K562 (cell line): ENCODE data around the gene AGO3. TPM values are rescaled to one million over a fixed set of nuclear protein-coding genes. Genes with fewer than 3 reads are reported as not detected.

Experiments
- ATAC-seq: fragments of 200-7000 bp; cut with Tn5 transposase; 3 replicates; pipeline ENCODE4 v1.9.1; 2020; ENCODE audit warnings: moderate library complexity
- BruUV-seq: library from RNA; stranded (reverse); fragments of 400-500 nt; replicated peaks from 2 replicates; lab custom pipeline; 2021; lab: Mats Ljungman, UMichigan
- CTCF ChIA-PET: fragments of 300-600 bp; formaldehyde crosslinking; extraction: SDS; loops from one replicate; lab custom pipeline; 2021; ENCODE audit warnings: low intra/inter-chr PET ratio; lab: Yijun Ruan, JAX
- POLR2A ChIA-PET: fragments of 300-600, 350-650 bp; sonication (Branson Sonifier 250); formaldehyde crosslinking; extraction: SDS; loops from one replicate; lab custom pipeline; 2021; ENCODE audit warnings: antibody characterized with exemption, inconsistent platforms; lab: Yijun Ruan, JAX
- DNase-seq, 4 experiments: peaks; one replicate each; pipeline versions ENCODE4 v3.0.0 to v3.0.0-alpha.2; 2011 to 2018; ENCODE audit warnings: low spot score in 3 of 4, mixed read lengths in 3 of 4; ENCODE audit errors: extremely low read depth in 1 of 4
- FAIRE-seq: peaks from 2 replicates; lab custom pipeline; 2011; peaks lifted over from hg19 to GRCh38; lab: Jason Lieb, UNC
- H2AFZ ChIP-seq: 2 replicates; pipeline ENCODE4 v1.6.0; 2011; ENCODE audit warnings: low read depth, low read length, control low read depth, inconsistent platforms
- H3K27ac ChIP-seq: fragments of 200-600 bp; 3 replicates; pipeline ENCODE4 v1.8.0; 2011; ENCODE audit warnings: low read depth, mild to moderate bottlenecking, control low read depth, inconsistent platforms, low read length, moderate library complexity, mixed read lengths; ENCODE audit errors: extremely low read depth
- H3K27me3 ChIP-seq, 2 experiments: fragments of 300-600 bp in 1 of 2; 2 replicates in 1 of 2; 3 replicates in 1 of 2; pipeline versions ENCODE4 v1.6.0 to v1.8.0; 2011; ENCODE audit warnings: inconsistent platforms in 2 of 2, low read length in 2 of 2, mild to moderate bottlenecking in 1 of 2, mixed read lengths in 1 of 2, moderate library complexity in 1 of 2; ENCODE audit not compliant: control insufficient read depth in 2 of 2, insufficient read depth in 2 of 2
- H3K36me3 ChIP-seq: fragments of 300-600 bp; 3 replicates; pipeline ENCODE4 v1.8.0; 2011; ENCODE audit warnings: mild to moderate bottlenecking, low read length, inconsistent platforms; ENCODE audit not compliant: control insufficient read depth, insufficient read depth
- H3K4me1 ChIP-seq, 2 experiments: fragments of 200-600 bp in 1 of 2; replicated peaks in 1 of 2; 2 replicates in 1 of 2; 3 replicates in 1 of 2; pipeline versions ENCODE4 v1.5.1 to v1.8.0; 2011; ENCODE audit warnings: inconsistent platforms in 2 of 2, low read length in 2 of 2, mild to moderate bottlenecking in 1 of 2, mixed read lengths in 1 of 2, moderate library complexity in 1 of 2; ENCODE audit not compliant: control insufficient read depth in 2 of 2, insufficient read depth in 2 of 2
- H3K4me2 ChIP-seq: 2 replicates; pipeline ENCODE4 v1.6.1; 2011; ENCODE audit warnings: low read length, control low read depth, inconsistent platforms, mixed read lengths; ENCODE audit not compliant: insufficient read depth
- H3K4me3 ChIP-seq: fragments of 200-600 bp; sonication (generic), shearing (Covaris generic); 2 replicates; pipeline ENCODE4 v1.5.1; 2016; ENCODE audit warnings: control low read depth, inconsistent platforms
- H3K79me2 ChIP-seq: fragments of 200-600 bp; 3 replicates; pipeline ENCODE4 v1.8.0; 2011; ENCODE audit warnings: low read length, inconsistent platforms; ENCODE audit not compliant: control insufficient read depth, insufficient read depth
- H3K9ac ChIP-seq, 2 experiments: 2 replicates each; pipeline versions ENCODE4 v1.6.0 to v1.6.1; 2011; ENCODE audit warnings: low read depth in 2 of 2, low read length in 2 of 2, control low read depth in 1 of 2, inconsistent platforms in 1 of 2, mild to moderate bottlenecking in 1 of 2, mixed read lengths in 1 of 2; ENCODE audit not compliant: insufficient read depth in 1 of 2
- H3K9me1 ChIP-seq: one replicate; pipeline ENCODE4 v1.6.0; 2011; ENCODE audit warnings: inconsistent platforms, mild to moderate bottlenecking, low read length, moderate library complexity; ENCODE audit not compliant: control insufficient read depth, insufficient read depth
- H3K9me3 ChIP-seq: replicated peaks from 2 replicates; pipeline ENCODE4 v1.5.1; 2011; ENCODE audit warnings: low read depth, low read length, inconsistent platforms; ENCODE audit not compliant: control insufficient read depth, insufficient read depth
- H4K20me1 ChIP-seq: replicated peaks from 2 replicates; pipeline ENCODE4 v1.6.1; 2011; ENCODE audit warnings: low read length, inconsistent platforms, mixed read lengths; ENCODE audit not compliant: control insufficient read depth, insufficient read depth
- BRF2 ChIP-seq: IDR thresholded peaks from 3 replicates; pipeline ENCODE4 v1.6.1; 2011; ENCODE audit warnings: borderline replicate concordance, mild to moderate bottlenecking; ENCODE audit not compliant: insufficient read length, insufficient read depth
- CTCF ChIP-seq, 3 experiments: IDR thresholded peaks in 2 of 3; conservative IDR thresholded peaks in 1 of 3; 2 replicates each; pipeline ENCODE4 v1.5.1; 2011 to 2012; ENCODE audit warnings: low read length in 3 of 3, mild to moderate bottlenecking in 3 of 3, control low read depth in 2 of 3, improper control_type of control experiment in 1 of 3, inconsistent platforms in 1 of 3, low read depth in 1 of 3, mixed read lengths in 1 of 3, moderate library complexity in 1 of 3; ENCODE audit not compliant: insufficient read depth in 2 of 3
- HSF4 ChIP-seq: fragments of 250-450 bp; sonication (Bioruptor Pico); IDR thresholded peaks from 2 replicates; pipeline ENCODE4 v2.1.2; 2022; ENCODE audit warnings: mild to moderate bottlenecking, moderate library complexity, borderline replicate concordance
- MCM2 ChIP-seq: fragments of 450-650 bp; IDR thresholded peaks from 2 replicates; pipeline ENCODE4 v1.6.1; 2017; ENCODE audit warnings: low read depth, mild to moderate bottlenecking
- MYC ChIP-seq, 2 experiments: fragments of 250-450 bp in 1 of 2; sonication (Bioruptor Pico) in 1 of 2; IDR thresholded peaks; 2 replicates each; pipeline versions ENCODE4 v1.5.1 to v1.6.1; 2012 to 2021; ENCODE audit warnings: low read depth in 2 of 2, borderline replicate concordance in 1 of 2, improper control_type of control experiment in 1 of 2, low read length in 1 of 2, mild to moderate bottlenecking in 1 of 2, moderate library complexity in 1 of 2
- RBFOX2 ChIP-seq: fragments of 200-400 bp; formaldehyde crosslinking; IDR thresholded peaks from 2 replicates; pipeline ENCODE4 v1.6.1; 2017; ENCODE audit warnings: low read depth, mild to moderate bottlenecking, low read length, moderate library complexity
- TCF15 ChIP-seq: fragments of 250-450 bp; sonication (Bioruptor Pico); IDR thresholded peaks from 2 replicates; pipeline ENCODE4 v1.8.0; 2022; ENCODE audit warnings: moderate library complexity, mild to moderate bottlenecking, inconsistent platforms
- USF2 ChIP-seq: sonication (generic); formaldehyde crosslinking; IDR thresholded peaks from 2 replicates; pipeline ENCODE4 v1.5.0; 2020; ENCODE audit warnings: missing genetic modification reagents
- XRCC3 ChIP-seq: fragments of 450-650 bp; IDR thresholded peaks from 2 replicates; pipeline ENCODE4 v1.6.1; 2017; ENCODE audit warnings: mild to moderate bottlenecking, moderate library complexity
- ZFPM2 ChIP-seq: fragments of 250-450 bp; sonication (Bioruptor Pico); IDR thresholded peaks from 2 replicates; pipeline ENCODE4 v1.5.1; 2022; ENCODE audit warnings: mild to moderate bottlenecking
- ZNF23 ChIP-seq: fragments of 250-450 bp; sonication (Bioruptor Pico); IDR thresholded peaks from 2 replicates; pipeline ENCODE4 v1.4.0; 2020; ENCODE audit warnings: mild to moderate bottlenecking
- WGBS: fragments of 100-300 bp; shearing (Covaris generic); methylation state at CpG from one replicate; pipeline ENCODE4 v1.1.6; 2016; ENCODE audit warnings: low coverage, mixed read lengths; ENCODE audit not compliant: insufficient coverage; ENCODE audit errors: missing lambda C conversion rate; 5-methylcytosine and 5-hydroxymethylcytosine counted together
- in situ Hi-C: fragments of 300-500 bp; cut with MboI; formaldehyde crosslinking; loops from 4 replicates; pipeline ENCODE4 v1.15.0; 2018; ENCODE audit warnings: inconsistent platforms, mixed read lengths
- intact Hi-C: fragments of 100-400 bp; cut with micrococcal nuclease; formaldehyde crosslinking; loops from 2 replicates; pipeline ENCODE4 v1.14.2; 2022
- polyA plus RNA-seq, 8 experiments: library from polyadenylated mRNA; depleted of rRNA in 4 of 8; stranded (reverse) in 5 of 8; unstranded in 3 of 8; fragments of >200 nt; fragmentation: Nextera tagmentation in 2 of 8; fragmentation: Illumina TruSeq in 1 of 8; extraction: Ambion mirVana in 2 of 8; extraction: Trizol in 1 of 8; gene quantifications; 2 replicates each; pipeline versions ENCODE4 v1.2.1 to v1.2.3, GENCODE V29; 2011 to 2014; ENCODE audit warnings: inconsistent platforms in 1 of 8, missing spikeins in 1 of 8
- total RNA-seq, 7 experiments: library from RNA; depleted of rRNA in 6 of 7; stranded (reverse); fragments of >200 nt in 6 of 7; fragmentation: Illumina TruSeq in 2 of 7; extraction: Trizol in 2 of 7; gene quantifications; 2 replicates each; pipeline versions ENCODE4 v1.2.1 to v1.2.3, GENCODE V29; 2011 to 2021; ENCODE audit warnings: low replicate concordance in 1 of 7

The AGO3 gene
- total and polyA plus RNA-seq, 9 of the 15 experiments (the other 6 are each of a cell fraction or from before 2014, with no cell fraction given), result 4.5 to 41.5 (median 22.7) TPM

DNA sequence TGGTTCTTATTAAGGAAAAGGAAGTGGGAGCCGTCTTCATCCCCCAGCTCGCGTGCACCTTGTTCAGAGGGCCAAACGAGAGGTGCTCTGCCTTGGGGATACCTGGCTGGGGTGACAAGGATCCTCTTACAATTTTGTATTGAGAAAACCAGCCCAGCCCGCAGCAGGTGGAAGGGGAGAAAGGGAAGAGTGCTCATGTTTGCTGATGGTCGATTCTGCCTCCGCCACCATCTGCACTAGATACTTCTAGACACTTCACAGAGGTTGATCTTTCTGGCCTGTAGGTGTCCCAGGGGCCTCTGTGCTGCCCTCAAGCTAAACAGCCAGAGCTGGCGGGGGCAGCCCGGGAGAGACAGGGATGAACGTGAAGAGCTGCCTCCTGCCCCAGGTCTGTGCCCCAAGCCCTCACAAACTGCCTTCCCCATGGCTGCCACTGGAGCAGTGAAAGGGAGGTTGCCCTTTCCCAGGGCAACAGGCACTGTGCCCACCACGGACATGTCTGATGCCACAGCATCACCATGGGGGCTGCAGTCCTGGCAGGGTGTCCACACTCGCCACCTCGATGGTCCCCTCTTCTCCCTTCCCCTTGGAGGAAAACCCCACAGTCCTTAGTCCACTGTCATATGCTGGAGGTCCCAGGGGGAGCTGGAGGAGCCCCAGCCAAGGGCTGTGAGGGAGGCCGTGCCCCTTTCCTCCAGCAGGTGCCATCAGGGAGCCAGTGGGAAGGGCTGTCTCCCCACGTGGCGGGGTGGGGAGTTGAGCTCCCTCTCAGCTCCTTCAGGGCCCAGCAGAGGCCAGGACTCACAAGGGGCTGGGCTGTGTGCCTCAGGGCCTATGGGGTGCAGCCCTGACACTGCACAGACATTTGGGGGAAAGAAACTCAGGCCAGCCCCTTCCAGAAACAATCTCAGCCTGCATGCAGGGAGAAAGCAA lies 165.9 kb downstream of the AGO3 start (continued):
- TF ChIP-seq MYC (IDR thresholded peaks at IDR 0.05; ENCODE audit: low read depth, low read length) (0 out of 2 replicates have a peak, but pooled peaks have one; percentile 43), MYC (CRISPR knock-in tag; IDR thresholded peaks at IDR 0.05; ENCODE audit: borderline replicate concordance, low read depth) (no peak), USF2 (peak; percentile 9; the same call in 1 of the 2 replicates)

- H3K9ac ChIP-seq, result no peak overlapping the region
- in situ Hi-C loops, result no loop called here
- intact Hi-C loops, result no loop called here
- FAIRE-seq, result no peak
- CTCF ChIA-PET, result interaction anchor here (0.6 to 5.7 kb wide), 4 partner anchors 90 to 243 kb away, joined by 4 to 98 read pairs (median 34); no protein-coding TSS in a partner anchor
- H3K36me3 ChIP-seq, result peaks cover 33% of the 10 kb centered on the region; the same call in 2 of the 3 replicates
- POLR2A ChIA-PET, result interaction anchor here (0.6 to 1.6 kb wide), 7 partner anchors 21 to 420 kb away, joined by 3 to 5 read pairs (median 3); no protein-coding TSS in a partner anchor
- no peak overlapping the region for H3K4me2 ChIP-seq
- no peak overlapping the region for H2AFZ ChIP-seq
- H3K79me2 ChIP-seq, result no peaks in the 10 kb centered on the region
- 78% methylated on average over 30 of the region's 33 CpGs for WGBS
- no peak for DNase-seq
- H3K9me3 ChIP-seq, result no peaks in the 10 kb centered on the region
- no TSS peak for BruUV-seq
- H3K4me1 ChIP-seq, result peaks cover 0 to 36% of the 10 kb centered on the region in 2 experiments; a peak in 3 of 5 replicates
- peaks cover 5% of the 10 kb centered on the region for H3K9me1 ChIP-seq
- H3K27ac ChIP-seq, result no peak overlapping the region
- no peak for ATAC-seq
- no peaks in the 10 kb centered on the region for H3K27me3 ChIP-seq
- H3K4me3 ChIP-seq, result no peak overlapping the region
- H4K20me1 ChIP-seq, result no peaks in the 10 kb centered on the region
- TF ChIP-seq ZFPM2 (CRISPR knock-in tag) (no peak), BRF2 (no peak), RBFOX2 (peak; percentile 23; the same call in 1 of the 2 replicates), HSF4 (CRISPR knock-in tag) (no peak), CTCF (IDR thresholded peaks at IDR 0.05 in 2 of 3, conservative IDR thresholded peaks at IDR 0.05 in 1 of 3; ENCODE audit: insufficient read depth in 2 of 3, low read depth in 1 of 3, low read length in 3 of 3) (no peak), XRCC3 (no peak), TCF15 (no peak), MCM2 (no peak), ZNF23 (CRISPR knock-in tag) (no peak)
These were observed 167.0 kb downstream of the AGO3 start for GRCh38 chr1:36097693-36098585.
